HG03442 (cell line): ENCODE data around the gene ADGRA1.
"Not testable (repeated sequence)": the region's sequence is repeated elsewhere in the genome, so short reads cannot be mapped to it uniquely, and the experiment has no call there.

Experiments used
- ATAC-seq: cut with Tn5 transposase; IDR thresholded peaks from one replicate; pipeline ENCODE4 v1.9.1; 2021; ENCODE audit warnings: mild to moderate bottlenecking, moderate library complexity; ENCODE audit not compliant: unreplicated experiment

ADGRA1 gene

DNA sequence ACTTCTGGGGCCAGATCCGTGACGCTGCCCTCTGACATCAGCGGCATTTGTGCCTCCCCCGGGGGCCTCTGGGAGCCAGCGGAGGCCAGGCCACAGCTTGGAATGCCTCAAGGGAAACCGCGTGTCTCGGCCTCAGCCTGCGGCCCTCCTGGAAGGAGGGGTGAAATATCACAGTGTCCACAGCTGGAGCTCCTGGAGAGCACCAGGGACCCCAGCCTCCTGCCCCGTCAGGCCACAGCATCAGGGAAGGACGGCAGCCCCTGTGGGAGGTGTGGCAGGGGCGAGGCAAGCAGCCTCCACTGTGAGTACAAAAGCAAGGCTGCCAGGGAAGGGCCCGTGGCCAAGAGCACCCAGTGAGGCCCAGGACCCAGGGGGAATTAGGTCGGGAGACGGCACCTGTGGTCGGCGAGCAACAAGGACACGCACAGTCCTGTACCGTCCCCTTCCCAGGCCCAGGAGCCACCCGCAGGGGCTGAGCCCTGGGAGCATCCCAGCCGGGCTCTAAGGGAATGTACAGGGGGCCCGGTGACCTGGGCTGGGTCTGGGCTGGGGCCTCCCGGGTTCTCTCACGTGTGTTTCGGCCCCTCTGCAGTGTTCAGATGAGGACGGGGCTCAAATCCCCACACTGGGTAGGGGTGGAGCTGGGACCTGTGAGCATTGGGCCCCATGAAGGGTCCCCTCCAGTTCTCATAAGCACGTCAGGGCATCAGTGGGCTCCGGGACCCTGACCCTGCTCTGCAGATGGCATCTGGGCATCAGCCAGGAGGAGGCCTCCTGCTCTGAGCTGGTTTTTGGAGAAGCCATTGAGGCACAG is 53.6 kb downstream of the ADGRA1 start:
- ATAC-seq: no peak

DNA sequence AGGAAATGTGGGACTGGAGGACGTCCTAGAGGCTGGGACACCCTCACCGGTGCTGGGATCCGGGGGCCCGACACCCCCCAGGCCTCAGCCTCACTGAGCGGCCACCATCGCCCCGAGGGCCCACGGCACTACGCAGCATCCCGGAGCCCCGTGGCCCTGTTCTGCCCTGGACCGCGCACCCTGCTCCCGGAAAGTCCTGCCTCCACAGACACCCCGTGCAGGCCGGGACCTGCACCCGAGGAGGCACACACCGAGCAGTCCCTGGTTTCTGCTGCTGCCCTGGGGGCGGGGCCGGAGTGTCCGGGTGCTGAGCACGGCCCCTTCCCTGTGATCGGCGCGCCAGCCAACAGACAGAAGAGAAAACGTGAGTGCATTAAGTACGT is 54.2 kb downstream of the ADGRA1 start:
- ATAC-seq: no peak

DNA sequence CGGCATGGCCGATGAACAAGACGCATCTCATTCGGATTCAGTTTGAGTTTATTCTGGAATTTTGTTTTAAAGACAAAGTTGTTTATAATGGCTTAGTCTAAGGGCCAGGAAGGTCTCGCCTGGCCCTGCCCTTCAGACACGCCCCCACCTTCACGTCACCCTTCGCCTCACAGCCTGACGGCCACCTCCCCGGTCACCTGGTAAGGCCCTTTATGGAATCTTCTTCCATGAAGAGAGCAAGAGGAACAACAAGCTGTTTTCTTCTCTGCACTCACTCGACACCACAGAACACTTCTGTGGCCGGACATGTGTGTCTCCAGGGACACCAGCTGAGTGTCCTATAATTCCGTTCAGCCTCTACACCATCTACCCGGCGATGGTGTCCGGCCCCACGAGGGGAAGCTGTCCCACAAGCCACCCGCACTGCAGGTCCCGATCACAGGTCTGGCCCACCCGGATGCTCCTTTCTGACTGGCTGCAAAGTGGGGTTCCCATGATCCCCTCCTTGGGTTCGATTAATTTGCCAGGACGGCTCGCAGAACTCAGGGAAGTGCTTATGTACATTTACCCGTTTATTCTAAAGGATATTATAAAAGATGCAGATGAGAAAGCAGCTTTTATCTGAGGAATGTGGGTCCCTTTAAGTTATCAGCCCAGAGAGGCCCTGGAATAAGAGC is 54.9 kb downstream of the ADGRA1 start:
- ATAC-seq: no peak

DNA sequence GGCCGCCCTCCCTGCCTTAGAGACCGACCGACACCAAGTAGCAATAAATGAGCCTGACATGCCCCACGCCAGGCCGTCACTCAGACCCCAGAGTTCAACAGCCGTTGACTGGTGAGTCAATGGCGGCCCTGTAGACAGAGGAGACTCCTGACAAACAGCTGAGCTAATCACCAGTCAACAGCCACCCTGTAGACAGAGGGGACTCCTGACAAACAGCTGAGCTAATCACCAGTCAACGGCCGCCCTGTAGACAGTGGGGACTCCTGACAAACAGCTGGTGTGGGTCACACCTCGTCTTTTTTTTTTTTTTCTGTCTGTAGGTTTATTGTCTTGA is 55.4 kb downstream of the ADGRA1 start:
- ATAC-seq: no peak

DNA sequence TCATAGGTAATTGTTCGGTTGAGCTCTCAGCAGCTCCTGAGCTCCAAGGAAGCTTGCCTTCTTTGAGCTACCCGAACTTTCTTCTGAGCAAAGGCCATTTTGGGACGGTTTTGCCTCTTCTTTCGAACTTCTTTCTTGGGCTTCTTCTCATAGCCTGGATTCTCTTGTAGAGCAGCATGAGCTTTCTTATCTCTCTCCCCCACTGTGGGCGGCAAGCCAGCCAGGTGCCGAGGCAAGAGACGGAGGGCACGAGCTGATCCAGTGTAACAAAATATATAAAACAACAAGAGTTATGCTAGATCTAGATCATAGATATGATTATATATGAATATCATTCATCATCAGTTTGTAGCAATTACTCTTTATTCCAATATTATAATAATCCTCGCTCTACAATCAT is 55.8 kb downstream of the ADGRA1 start:
- no peak for ATAC-seq

DNA sequence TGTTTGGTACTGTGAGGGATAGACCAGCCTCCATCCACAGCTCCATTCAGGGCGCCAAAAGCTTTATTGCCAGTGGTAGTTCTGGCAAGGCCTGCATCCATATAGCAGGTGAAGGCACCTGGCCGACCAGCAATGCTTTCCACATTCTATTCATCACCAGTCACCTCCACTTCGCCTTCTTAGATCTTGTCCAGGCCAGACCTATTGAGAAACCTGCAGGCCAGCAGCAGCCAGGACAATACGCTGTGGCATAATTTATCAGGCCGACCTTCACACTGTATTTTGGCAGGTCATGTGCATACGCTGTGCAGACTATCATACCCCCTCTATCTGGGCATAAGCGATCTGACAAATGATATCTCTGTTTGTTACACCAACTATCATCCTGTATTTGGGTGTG is 57.0 kb downstream of the ADGRA1 start:
- ATAC-seq: no peak

DNA sequence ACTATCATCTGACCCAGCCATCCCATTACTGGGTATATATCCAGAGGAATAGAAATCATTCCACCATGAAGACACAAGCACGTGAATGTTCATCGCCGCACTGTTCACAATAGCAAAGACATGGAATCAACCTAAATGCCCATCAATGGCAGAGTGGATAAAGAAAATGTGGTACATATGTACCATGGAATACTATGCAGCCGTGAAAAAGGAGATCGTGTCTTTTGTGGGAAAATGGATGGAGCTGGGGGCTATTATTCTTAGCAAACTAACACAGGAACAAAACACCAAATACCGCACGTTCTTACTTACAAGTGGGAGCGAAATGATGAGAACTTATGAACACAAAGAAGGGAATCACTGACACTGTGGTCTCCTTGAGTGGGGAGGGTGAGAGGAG is 62.5 kb downstream of the ADGRA1 start:
- ATAC-seq: no peak

DNA sequence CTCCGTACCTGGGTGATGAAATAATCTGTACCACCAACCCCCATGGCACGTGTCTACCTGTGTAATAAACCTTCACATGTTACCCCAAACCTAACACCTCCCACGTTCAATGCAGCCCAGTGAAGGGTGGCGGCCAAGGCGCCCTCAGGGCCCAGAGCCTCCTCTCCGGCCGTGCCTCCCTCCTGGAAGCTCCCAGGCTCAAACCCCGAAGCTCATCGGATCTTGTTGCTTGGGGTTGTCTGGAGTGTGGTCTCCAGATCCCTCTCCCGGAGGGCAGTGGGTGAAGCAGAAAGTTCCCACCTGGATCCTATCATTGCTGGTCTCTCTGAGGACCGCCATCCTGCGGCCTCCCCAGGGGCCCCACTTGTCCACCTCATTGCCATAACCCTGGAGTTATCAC is 62.9 kb downstream of the ADGRA1 start:
- no peak for ATAC-seq

DNA sequence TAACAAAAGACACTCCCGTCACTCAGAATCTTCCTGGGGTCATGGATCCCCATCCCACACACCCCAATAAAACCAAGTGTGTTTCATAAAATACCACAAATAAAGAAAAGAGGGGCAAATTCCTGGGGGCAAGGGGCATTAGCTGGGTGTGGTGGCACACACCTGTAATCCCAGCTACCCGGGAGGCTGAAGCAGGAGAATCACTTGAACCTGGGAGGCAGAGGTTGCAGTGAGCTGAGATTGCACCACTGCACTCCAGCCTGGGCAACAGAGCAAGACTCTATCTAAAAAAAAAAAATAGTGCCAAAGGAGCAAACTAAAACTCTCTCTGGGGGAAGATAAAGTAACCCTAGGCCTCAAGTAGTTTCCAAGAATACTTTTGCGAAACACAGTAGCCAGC is 63.3 kb downstream of the ADGRA1 start:
- not testable (repeated sequence) for ATAC-seq

DNA sequence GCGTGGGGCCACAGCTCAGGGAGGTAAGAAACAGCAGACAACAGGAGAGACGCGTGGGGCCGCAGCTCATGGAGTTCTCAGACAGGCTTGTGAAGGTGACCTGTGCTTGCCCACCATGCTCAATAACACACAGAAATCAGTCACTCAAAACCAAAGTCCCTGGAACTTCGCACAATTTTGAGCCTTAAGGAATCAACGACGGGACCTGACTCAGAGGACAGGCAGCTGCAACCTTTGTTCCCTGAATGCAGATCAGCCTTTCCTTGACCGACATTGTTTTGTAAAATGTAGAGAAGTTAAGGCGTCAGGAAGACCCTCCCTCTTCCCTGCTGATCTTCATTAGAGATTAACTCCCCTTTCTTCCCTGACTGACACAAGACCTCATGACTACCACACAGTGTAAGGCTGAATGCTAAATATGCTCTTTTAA is 63.8 kb downstream of the ADGRA1 start:
- no peak for ATAC-seq

DNA sequence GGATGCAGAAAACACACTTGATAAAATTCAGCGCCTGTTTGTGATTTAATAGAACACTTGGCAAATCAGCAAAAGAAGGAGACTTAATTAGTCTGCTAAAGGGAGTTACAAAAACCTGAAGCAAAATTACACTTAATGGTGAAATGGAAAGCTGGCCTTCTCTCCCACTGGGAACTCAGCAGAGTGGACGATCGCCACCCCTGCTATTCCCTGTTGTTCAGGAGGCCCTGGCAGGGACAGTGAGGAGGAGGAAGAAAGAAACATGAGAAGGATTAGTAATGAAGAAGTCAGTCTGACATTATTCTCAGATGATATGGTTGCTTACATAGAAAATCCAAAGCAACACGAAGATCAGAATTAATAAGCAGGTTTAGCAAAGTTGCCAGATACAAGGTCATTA is 66.7 kb downstream of the ADGRA1 start:
- ATAC-seq: no peak

DNA sequence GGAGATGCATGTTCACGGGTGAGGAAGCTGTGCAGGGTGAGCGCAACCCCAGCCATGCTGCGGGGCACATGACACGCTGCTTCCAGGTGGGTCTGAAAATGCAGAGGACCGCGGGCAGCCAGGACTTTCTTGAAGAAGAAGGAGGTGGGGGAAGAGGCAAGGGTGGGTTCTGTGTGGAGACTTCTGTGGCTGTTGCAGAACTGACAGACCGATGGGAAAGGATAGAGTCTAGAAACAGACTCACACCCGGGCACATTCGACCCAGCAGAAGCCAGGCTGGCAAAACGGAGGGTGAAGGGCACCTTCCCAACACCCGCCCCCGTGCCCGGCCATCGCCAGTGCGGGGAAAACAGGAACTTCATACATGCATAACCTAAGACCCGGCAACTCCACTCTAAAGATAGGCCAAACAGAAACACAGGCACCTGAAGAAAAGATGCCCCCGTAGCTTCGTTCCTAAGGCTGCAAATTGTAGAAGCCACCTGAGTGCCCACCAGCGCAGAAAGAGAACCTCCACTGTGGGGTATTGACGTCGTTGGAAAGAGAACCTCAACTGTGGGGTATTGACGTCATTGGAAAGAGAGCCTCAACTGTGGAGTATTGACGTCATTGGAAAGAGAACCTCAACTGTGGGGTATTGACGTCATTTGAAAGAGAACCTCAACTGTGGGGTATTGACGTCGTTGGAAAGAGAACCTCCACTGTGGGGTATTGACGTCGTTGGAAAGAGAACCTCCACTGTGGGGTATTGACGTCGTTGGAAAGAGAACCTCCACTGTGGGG is 67.5 kb downstream of the ADGRA1 start:
- ATAC-seq: no peak

DNA sequence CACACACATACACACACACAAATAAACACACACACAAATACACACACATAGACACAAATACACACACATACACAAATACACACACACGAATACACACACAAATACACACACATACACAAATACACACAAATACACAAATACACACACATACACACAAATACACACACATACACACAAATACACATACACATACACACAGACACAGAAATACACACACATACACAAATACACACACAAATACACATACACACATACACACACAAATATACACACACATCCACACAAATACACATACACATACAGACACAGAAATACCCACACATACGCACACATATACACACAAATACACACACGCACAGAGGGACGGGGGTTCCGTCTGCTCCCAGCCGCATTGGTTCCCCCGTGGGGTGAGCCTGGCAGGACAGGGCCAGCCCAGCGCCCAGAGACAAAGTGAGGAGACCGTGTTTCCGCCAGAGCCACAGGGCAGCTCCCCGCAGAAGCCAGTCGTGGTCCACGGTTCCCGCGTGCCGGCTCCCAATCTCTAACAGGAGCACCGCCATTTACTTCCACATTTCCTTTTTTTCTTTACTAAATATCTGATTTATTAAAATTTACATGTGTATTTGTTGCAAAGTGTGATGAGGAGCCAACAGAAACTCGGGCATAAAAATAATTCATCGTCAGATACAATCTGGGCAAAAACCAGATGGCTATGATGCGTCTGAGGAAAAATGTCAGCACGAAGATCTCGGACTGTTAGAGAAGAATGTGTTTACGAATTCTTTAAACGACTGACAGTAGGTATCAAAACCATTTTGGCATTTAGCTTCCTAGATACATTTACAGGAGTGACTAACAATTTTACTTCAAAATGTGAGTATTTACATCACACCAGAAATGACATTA is 69.2 kb downstream of the ADGRA1 start:
- ATAC-seq: no peak

DNA sequence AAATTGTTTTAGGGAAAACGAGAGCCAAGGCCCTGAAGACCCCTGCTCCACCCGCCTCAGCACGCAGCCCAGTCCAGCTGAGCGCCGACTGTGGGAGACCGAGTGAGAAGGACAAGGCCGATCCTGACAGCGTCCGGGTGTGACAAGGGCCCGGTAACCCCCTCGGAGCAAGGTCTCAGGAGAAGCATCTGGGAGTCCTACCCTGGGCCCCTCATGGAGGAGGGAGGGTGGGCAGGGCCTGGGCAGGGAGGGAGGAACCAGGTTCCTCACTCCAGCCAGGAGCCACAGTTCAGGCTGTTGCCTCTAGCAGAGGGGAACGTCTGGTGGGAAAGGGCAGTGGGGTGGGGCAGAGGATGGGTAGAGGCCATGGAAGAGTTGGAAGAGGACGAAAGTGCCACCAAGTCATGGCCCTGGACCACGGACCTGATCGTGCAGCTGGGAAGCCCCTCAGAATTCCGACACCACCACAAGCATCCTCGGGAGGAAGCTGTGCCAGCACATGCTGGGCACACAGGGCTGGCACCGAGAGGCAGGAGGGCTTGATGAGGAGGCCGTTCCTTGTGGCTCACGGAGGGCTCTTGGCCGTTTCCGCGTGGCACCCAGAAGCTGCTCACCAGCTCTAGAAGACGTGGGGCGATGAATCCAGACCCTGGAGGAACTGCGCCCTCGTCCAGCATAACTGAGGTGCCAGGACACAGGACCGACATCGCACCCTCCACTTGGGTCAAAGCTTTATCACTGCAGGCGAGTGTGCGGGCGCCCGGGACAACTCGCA is 70.1 kb downstream of the ADGRA1 start:
- no peak for ATAC-seq

DNA sequence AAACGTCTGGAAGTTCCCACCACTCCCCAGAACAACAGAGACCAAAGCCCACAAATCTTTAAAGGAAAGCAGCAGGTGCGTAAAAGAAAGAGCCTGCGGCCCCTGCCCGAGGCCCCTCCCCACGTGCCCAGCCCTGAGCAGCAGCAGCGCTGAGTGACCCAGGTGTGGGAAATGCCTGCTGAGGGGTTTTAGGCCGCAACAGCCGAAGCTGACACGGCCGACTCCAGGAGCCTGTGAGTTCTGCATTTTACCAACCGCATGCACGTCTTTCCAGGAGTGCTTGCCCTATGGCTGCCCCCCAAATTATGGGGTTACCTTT is 70.7 kb downstream of the ADGRA1 start:
- ATAC-seq: no peak

DNA sequence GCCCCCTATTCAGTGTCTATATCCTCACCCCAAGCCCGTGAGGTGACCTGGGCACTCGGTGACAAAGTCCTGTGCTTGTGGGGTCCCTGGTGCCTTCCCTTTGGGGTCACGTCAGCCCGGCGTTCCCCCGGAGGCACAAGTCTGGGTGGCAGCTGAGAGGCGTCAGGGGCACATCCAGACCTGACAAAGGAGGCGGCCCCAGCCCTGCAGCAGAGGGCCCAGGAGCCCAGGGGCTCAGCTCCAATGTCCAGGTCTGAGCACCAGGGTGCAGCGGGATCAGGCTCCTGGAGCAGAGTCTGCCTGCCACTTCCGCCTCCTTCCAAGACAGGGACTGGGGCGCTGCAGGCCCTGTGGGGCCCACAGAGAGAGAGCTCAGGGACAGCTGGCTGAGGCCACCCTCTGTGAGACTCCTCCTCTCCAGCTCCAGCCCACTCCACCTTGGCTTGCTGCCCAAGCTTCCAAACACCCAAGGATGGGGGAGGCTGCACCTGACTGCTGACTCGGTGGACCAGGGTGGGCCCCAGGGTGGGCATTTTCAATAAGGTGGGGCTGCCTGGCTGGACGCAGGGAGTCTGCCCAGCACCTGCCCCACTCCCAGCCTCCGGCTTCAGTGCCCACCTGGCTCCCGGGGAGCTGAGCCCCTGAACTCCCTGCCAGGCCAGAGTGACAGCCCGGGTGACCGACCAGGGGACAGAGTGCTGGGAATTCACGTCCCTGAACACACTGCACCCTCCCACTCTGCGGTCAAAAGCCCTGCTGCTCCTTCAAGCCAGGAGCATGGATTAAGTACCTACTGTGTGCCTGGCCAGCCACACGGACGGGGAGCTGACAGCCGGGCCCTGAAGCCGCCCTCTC is 71.3 kb downstream of the ADGRA1 start:
- ATAC-seq: no peak

DNA sequence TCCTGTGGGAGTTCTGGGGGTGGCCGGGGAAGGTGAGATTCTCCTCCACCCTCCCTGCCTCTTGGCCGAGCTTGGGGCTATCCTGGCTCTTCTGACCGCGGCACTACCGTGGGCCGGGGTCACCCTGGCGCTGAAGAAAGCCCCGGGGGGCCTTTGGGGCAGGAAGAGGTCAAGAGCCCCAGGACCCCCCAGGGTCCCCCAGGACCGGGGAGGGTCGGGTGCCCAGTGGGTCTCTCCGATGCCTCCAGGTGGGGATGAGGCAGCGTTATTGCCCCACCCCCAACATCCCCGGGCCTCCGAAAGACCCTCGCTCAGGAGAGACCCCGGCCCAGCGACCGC is 71.9 kb downstream of the ADGRA1 start:
- ATAC-seq: no peak

DNA sequence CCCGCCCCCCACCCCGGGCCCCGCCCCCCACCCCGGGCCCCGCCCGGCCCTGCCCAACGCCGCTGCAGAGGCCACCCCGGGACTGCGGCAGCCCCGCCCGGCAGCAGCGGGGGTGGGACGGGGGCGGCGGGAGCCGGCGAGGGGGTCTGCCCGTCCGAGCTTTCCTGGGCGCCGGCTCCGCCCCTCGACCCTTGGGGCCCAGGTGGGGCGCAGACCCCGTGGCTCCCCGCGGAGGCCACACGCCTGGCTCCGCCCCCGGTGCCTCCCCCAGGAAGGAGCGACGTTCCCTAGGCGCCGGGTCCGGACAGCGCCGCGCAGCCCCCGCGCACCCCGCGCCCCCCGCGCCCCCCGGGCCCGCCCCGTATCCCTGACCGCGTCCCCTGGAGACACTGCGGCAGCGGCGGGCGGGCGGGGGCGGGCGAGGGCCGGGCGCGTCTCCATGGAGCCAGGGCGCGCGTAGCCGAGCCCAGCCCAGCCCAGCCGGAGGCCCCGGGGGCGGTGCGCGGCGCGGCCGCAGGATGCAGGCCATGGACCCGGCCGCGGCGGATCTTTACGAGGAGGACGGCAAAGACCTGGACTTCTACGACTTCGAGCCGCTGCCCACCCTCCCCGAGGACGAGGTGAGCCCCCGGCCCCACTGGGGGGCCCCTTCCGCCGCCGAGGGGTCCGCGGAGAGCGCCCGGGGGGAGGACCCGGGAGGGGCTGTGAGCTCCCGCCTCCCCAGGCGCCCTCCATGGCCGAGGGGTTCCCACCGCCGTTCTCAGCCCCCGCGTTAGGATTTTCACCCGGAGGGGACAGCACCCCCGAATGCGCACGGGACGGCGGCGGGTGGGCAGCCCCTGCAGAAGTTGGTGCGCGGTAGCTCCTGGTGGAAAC is 72.5 kb downstream of the ADGRA1 start, which contains the start of gene KNDC1:
TSS of gene KNDC1 (plus strand) at position 270 of the 876 bp plus-strand sequence. CDS start at position 519, 249 bp downstream.
- no peak for ATAC-seq
